NOMO-1 treated with dmso at 0.1 percent for 144 hours (cell line): ENCODE data around the gene NBR1.
"Not testable (repeated sequence)": the region's sequence is repeated elsewhere in the genome, so short reads cannot be mapped to it uniquely, and the experiment has no call there.

Experiments used
- DNase-seq: peaks from one replicate; lab custom pipeline; 2025; ENCODE audit not compliant: unreplicated experiment; lab: John Stamatoyannopoulos, UW

Gene NBR1, protein sequence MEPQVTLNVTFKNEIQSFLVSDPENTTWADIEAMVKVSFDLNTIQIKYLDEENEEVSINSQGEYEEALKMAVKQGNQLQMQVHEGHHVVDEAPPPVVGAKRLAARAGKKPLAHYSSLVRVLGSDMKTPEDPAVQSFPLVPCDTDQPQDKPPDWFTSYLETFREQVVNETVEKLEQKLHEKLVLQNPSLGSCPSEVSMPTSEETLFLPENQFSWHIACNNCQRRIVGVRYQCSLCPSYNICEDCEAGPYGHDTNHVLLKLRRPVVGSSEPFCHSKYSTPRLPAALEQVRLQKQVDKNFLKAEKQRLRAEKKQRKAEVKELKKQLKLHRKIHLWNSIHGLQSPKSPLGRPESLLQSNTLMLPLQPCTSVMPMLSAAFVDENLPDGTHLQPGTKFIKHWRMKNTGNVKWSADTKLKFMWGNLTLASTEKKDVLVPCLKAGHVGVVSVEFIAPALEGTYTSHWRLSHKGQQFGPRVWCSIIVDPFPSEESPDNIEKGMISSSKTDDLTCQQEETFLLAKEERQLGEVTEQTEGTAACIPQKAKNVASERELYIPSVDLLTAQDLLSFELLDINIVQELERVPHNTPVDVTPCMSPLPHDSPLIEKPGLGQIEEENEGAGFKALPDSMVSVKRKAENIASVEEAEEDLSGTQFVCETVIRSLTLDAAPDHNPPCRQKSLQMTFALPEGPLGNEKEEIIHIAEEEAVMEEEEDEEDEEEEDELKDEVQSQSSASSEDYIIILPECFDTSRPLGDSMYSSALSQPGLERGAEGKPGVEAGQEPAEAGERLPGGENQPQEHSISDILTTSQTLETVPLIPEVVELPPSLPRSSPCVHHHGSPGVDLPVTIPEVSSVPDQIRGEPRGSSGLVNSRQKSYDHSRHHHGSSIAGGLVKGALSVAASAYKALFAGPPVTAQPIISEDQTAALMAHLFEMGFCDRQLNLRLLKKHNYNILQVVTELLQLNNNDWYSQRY

DNA sequence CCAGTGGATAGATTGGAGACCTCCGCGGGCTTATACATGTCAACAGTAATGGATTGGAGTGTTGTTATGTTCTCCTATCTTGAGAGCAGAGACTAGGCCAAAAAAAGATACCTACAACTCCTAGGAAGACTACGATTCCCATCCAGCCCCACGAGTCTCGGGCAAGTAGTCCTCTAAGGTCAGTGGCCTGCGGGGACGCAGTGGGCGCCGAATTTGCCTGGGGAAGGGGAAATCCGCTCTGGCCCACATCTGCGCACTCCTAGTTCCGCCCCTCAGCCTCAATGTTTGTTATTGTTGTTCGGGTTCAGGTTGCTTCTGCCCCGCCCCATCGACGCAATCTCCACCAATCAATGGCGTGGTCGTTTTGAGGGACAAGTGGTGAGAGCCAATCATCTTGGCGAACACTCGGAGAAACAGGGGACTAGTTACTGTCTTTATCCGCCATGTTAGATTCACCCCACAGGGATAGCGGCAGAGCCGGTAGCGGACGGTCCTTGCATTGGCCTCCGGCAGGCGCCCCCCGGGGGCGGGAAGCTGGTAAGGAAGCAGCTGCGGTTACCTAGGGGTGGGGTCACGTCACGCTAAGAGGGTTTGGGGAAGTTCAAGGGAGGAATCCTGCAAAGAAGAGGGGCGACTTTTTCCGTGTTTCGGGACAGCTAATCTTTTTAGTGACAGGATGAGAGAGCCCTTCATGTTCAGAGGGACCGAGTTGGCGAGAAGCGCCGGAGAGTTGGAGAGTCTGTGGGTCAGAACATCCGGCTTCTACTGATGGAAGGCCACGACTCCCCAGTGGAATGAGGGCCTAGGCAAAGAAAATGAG, at the start of gene NBR1:
TSS of gene NBR1 (plus strand) at position 449 of the 820 bp plus-strand sequence. CDS start 4,586 bp downstream, outside the sequence.
- peak; percentile 93 for DNase-seq

DNA sequence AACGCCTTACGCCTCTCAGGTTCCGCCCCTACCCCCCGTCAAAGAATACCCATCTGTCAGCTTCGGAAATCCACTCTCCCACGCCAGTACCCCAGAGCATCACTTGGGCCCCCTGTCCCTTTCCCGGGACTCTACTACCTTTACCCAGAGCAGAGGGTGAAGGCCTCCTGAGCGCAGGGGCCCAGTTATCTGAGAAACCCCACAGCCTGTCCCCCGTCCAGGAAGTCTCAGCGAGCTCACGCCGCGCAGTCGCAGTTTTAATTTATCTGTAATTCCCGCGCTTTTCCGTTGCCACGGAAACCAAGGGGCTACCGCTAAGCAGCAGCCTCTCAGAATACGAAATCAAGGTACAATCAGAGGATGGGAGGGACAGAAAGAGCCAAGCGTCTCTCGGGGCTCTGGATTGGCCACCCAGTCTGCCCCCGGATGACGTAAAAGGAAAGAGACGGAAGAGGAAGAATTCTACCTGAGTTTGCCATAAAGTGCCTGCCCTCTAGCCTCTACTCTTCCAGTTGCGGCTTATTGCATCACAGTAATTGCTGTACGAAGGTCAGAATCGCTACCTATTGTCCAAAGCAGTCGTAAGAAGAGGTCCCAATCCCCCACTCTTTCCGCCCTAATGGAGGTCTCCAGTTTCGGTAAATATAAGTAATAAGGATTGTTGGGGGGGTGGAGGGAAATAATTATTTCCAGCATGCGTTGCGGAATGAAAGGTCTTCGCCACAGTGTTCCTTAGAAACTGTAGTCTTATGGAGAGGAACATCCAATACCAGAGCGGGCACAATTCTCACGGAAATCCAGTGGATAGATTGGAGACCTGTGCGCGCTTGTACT, 45.7 kb upstream of the NBR1 start, which contains the start of gene BRCA1:
TSS of gene BRCA1 (minus strand) at position 232 of the 834 bp plus-strand sequence. CDS start 1,268 bp downstream, outside the sequence.
- DNase-seq = peak; percentile 100

DNA sequence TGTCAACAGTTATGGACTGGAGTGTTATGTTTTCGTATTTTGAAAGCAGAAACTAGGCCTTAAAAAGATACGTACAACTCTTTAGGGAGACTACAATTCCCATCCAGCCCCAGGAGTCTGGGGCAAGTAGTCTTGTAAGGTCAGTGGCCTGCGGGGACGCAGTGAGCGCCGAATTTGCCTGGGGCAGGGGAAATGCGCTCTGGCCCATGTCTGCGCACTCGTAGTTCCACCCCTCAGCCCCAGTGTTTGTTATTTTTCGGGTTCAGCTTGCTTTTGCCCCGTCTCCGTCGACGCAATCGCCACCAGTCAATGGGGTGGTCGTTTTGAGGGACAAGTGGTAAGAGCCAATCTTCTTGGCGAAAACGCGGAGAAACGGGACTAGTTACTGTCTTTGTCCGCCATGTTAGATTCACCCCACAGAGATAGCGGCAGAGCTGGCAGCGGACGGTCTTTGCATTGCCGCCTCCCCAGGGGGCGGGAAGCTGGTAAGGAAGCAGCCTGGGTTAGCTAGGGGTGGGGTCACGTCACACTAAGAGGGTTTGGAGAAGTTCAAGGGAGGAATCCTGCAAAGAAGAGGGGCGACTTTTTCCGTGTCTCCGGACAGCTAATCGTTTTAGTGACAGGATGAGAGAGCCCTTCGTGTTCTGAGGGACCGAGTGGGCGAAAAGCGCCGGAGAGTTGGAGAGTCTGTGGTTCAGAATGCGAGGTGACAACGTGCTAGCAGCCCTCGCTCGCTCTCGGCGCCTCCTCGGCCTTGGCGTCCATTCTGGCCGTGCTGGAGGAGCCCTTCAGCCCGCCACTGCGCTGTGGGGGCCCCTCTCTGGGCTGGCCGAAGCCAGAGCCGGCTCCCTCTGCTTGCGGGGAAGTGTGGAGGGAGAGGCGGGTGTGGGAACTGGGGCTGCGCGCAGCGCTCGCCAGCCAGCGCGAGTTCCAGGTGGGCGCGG, 44.8 kb upstream of the NBR1 start:
- DNase-seq = peak; percentile 4

DNA sequence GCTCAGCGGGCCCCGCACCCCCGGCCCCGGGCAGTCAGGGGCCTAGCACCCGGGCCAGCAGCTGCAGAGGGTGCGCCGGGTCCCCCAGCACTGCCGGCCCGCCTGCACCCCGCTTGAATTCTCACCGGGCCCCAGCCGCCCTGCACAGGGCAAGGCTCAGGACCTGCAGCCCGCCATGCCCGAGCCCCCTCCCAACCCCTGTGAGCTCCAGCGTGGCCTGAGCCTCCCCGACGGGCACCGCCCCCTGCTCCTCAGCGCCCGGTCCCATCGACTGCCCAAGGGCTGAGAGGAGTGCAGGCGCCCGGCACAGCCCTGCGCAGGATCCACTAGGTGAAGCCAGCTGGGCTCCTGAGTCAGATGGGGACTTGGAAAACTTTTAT, 44.1 kb upstream of the NBR1 start:
- DNase-seq = no peak

GRCh38 chr17:43127333-43127876, 43.6 kb upstream of the NBR1 start:
- not testable (repeated sequence) for DNase-seq

DNA sequence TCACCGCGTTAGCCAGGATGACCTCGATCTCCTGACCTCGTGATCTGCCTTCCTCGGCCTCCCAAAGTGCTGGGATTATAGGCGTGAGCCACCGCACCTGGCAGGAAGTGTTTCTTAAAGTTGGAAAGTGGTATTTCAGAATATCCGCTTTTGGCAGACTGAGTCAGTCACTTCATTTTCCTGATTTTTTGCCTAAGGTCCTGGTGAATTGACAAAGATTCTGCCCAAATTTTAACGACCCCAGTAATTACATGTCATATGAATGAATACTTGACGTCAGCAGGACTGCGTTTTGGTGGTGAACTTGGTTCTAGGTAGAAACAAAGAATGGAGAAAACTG, 41.4 kb upstream of the NBR1 start:
- no peak for DNase-seq

DNA sequence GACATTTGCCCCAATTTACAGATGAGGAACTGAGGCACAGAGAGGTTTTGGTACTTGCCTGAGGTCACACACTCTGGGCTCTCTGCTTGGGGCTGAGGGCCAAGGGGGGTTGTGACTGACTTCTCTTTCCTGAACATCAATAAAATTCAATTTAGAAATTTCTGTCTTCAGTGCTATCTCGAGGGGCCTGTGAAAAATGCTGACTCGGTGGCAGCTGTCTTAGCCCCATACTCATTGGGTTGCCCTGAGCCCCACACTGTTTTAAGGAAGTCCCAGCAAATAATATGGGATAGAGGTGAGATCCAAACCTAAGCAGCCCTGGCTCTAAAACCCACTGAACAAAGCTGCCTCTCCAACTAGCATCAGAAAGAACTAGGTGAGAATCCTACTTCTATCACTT, 38.9 kb upstream of the NBR1 start:
- no peak for DNase-seq

DNA sequence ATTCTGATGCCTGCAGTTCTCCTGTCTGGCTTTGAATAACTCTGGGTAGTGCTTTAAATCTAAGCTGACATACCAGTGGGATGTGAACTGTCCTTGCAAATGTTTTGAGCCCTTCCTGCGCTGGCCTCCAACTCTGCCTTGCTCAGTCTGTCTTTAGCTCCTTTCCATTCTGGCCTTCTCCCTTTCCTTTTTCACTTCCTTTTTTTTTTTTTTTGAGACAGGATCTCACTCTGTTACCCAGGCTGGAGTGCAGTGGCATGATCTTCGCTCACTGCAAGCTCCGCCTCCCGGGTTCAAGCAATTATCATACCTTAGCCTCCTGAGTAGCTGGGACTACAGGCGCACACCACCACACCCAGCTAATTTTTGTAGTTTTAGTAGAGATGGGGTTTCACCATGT, 37.6 kb upstream of the NBR1 start:
- peak; percentile 3 for DNase-seq

DNA sequence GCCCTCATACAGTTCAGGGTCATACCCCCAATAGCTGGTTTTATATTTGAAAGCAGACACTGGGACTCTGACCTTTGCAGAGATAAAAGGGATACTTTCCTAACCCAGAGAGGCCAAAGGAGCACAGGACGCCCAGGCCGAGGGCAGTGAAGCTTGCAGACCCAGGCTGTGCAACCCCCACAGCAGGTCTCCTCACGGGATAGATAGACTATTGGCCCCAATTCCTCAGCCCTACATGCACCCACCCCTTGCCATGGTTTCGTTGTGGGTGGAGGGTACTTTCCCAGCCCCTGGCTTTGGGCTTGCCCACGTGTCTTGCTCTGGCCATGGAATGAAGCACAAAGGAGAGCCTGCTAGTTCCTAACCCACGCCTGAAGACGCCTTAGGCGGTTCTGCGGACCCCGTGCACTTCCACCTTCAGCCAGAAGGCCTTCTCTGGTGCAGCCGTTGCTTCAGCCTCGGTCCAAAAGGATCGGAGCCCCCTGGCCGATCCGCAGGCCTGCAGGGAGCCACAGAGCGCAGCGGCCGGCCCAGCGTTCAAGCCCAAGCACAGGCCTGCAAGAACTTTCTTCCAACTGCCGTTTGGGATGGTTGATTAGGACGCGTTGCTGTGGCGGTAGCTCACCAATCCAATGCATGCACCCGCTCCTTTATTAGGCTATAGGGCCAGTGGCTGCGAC, 36.1 kb upstream of the NBR1 start:
- no peak for DNase-seq

- DNase-seq = no peak
Observed at GRCh38 chr17:43135454-43135819, 35.6 kb upstream of the NBR1 start.

GRCh38 chr17:43136574-43136973, 34.4 kb upstream of the NBR1 start:
- not testable (repeated sequence) for DNase-seq

DNA sequence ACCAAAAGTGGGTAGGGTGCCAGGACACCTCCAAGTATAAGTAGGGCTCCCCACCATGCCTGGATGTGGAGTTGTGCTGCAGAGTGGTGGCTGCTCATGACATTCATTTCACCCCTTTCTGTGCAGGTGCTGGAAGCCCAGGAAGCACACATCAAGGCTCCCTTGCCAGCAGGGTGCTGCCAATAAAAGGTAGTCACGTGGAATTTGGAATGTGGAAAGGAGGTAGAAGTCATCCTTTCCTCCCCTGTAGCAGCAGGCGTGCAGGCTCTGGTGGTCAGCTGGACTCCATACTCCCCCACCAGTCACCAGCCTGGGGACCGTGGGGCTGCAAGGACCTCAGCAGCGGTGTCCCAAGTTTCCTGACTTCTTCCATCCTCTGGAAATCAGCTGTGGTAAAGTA, 32.5 kb upstream of the NBR1 start:
- not testable (repeated sequence) for DNase-seq

DNA sequence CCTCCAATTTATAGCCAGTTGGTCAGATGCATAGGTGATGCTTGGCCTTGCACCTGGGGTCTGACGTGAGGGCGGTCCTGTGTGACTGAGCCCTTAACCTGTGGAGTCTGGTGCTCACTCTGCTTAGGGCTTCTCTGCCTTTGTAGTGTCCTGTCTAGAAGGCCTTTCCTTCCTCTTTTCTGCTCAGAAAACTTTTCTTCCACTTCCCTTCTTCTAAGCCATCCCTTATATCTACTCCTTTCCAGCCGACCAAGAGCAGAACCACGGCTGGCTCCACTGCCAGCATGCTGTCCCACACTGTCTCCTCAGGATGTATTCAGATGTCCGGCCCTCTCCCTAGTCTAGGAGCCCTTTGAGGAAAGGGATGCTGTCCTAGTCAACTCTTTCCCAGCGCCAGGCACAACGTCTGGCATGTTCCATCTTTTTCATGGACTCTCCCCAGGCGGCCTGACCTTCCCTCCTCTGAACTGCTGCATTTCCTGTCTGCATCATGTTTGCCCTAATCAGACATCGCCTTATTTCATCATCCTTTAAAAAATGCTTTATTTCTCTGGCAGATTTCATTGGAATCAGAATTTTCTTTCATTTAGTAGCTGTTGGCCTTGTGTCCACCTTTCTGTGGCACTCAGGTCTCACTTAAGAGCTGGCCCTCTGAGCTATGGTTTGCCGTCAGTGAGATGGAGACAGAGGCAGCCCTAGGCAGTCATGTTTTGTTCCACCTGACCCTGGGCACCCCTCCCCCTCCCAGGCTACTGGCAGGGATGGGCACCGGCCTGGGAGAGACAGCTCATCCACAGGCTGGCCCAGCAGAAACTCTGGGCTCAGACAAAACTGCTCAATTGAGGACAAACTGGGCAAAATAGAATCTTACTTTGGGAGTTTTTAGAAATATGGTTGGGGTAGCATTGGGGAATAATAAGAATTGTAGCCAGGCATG, 30.4 kb upstream of the NBR1 start:
- peak; percentile 20 for DNase-seq

GRCh38 chr17:43142153-43142552, 28.9 kb upstream of the NBR1 start:
- DNase-seq = no peak

GRCh38 chr17:43143201-43143600, 27.8 kb upstream of the NBR1 start:
- DNase-seq = no peak

DNA sequence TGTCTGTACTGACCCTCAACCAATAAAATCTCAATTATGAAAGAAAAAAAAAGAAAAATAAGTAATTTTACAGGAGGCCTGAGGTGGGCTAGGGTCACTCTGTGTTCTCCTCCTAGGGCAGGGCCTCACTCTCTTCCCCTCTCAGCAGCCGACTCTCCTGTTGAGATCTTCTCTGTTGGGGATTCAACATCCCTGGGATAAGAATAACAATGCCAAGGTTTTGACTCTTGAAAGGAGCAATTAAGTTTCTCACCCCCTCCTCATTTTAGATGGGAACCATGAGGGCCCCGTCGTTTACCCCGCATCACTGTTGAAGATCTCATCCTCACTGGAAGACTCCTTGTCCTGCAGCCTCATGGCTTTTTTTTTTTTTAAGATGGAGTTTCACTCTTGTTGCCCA, 24.4 kb upstream of the NBR1 start:
- DNase-seq = no peak

GRCh38 chr17:43151880-43152456, 19.0 kb upstream of the NBR1 start:
- DNase-seq = no peak
